SHP77 (cell line): Measurements from ENCODE around the gene KRT76.

ENCODE experiments used
- DNase-seq, 2 experiments: peaks; one replicate each; lab custom pipeline; 2025; lab: John Stamatoyannopoulos, UW

KRT76 gene

DNA sequence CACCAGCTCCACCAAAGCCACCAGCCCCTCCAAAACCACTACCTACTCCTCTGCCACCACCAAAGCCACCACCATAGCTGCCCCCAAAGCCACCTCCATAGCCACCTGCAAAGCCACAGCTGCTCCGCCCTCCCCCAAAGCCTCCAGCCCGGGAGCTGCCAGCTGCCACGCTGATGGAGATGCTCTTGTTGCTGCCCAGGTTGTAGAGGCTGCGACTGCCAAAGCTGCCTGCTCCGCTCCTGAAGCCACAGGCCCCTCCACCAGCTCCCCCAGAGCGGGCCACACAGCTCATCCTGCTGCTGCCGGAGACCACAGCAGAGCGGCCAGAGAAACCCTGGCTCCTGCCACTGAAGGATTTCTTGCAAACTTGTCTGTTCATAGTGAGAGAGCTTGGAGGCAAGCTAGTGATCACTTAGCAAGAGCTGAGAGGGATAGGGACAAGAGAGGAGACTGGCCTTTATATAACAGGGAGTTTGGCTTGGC lies at the start of gene KRT76:
KRT76 (minus strand) TSS at position 433 of the 483 bp plus-strand sequence; CDS start at position 379, 54 bp downstream.
- DNase-seq, result no peak

DNA sequence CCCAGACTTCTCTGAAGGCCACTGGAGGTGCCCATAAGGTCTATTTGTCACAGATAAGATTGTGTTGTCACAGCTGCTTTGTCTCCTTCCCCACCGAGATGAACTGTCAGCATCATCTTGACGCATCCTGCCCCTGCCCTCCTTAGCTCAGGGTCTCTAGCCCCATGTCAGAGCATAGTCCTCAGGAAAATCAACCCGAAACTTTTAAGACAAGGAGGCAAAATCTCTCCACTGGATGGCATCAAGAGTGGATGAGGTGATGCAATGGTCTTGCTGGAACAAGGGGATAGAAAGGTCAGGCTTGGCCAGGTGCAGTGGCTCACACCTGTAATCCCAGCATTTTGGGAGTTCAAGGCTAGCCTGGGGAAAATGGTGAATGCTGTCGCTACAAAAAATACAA lies 48.8 kb upstream of the KRT76 start:
- no peak for DNase-seq

DNA sequence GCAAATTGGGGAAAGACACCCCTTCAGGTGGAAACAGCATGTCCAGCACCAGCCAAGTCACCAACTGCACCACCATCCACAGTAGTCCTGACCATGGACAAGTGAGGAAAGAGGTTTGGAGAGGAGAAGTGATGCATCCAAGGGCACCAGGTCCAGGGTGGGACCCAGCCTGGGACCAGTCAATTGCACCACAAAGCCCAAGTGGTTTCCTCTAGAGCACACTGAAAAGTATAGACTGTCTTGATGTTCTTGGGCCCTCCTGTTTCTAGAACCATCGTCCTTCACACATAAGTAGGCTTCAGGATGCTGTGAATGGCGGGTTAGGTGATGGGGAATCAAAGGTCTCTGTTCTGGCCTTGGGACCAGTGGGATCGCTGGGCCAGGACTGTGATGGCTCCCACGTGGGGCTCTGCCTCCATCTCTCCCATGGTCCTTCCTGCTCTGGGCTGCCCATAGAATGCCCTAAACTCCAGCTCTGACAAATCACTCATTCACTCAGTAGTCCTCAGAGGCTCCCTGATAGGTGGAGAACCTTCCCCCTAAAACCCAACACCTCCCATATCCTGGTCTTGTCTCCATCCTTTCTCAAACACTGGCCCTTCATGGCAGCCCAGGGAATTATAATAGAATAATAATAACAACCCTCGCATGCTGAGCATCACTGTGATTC lies 47.7 kb upstream of the KRT76 start:
- DNase-seq, result no peak

DNA sequence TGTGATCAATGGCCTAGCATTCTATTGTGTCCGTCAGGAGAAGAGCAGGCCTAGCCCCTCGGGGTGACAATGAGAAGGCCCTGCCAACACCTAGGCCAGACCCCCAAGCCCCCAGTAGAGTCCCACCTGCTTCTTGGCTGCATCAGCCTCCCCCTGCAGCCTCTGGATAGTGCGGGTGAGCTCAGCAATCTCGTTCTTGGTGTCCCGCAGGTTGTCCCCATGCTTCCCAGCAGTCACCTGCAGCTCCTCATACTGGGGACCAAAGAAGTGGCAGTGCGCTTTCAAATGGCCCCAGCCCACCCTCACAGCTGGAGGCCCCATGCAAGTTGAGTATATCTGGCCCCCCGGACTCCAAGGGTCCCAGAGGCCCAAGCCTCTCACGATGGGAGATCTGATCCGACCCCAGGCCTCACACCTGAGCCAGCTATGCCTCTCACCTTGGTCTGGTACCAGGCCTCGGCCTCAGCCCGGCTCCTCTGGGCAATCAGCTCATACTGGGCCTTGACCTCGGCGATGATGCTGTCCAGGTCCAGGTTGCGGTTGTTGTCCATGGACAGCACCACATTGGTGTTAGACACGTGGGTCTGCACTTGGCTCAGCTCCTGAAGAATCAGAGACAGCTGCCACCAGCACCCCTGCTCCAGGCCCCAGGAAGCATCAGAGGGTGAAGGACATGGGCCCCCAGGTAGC lies 46.8 kb upstream of the KRT76 start:
- DNase-seq, result no peak

DNA sequence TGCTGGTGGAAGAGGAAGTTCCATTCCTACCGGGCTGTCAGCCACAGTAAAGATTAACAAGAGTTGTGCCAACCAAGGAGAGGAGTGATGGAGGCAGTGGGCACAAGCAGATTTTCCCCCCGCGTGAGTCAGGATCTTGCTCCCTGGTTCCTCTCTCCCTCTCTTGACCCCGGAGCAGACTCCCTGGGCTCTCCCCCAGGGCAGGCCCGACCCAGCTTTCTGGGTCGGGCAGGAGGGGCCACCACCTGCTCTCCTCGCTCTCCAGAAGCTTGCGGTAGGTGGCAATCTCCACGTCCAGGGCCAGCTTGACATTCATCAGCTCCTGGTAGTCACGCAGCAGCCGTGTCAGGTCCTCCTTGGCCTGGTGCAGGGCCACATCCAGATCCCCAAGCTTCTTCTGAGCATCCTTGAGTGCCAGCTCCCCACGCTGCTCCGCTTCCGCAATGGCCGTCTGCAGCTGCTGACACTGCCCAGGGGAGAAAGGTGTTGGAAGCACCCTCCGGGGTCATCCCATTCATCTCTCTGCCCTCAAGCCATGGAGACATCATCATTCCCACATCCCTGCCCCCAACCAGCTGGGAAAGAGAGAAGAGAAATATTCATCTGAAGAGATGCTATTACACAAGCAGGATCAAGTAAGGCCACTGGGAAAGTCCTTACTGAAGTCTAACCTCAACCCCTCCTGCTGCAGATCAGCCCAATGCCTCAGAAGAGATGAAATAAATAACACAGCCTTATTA lies 45.8 kb upstream of the KRT76 start:
- no peak for DNase-seq

DNA sequence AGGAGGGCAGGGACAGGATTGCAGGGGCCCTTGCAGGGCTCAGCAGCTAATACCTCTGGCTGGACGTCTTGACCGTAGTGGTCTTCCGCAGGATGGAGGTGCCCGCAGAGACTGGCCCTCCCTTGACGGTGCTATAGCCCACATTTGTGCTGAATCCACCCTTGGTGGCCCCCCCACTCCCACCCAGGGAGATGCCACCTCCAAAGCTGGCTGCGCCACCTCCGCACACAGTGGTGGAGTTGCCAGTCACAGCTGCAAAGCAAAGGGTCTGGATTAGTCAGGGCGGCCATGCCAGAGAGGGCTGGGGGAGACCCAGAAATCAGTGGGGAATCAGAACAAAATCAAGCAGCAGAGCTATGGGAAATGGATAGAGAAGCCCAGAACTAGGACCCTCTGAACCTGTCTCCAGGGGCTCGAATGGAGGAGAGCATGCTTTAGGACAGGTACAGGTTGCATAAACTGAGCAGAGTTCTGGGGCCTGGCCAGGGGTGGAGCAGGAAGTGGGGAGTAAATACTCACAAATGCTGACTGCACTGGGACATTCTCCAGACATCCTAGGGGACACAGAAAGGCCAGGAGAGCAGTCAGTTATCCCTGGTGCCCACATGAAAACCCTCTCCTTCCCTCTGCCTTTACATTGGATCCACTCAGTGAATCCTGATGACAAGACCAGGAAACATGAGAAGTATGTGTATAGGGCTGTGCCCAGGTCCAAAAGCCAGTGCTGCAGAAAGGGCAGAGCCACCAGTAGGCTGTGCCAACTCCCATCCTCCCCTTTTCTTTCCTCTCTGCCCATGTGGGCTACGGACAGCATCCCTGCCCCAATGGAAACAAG lies 44.9 kb upstream of the KRT76 start:
- no peak for DNase-seq

DNA sequence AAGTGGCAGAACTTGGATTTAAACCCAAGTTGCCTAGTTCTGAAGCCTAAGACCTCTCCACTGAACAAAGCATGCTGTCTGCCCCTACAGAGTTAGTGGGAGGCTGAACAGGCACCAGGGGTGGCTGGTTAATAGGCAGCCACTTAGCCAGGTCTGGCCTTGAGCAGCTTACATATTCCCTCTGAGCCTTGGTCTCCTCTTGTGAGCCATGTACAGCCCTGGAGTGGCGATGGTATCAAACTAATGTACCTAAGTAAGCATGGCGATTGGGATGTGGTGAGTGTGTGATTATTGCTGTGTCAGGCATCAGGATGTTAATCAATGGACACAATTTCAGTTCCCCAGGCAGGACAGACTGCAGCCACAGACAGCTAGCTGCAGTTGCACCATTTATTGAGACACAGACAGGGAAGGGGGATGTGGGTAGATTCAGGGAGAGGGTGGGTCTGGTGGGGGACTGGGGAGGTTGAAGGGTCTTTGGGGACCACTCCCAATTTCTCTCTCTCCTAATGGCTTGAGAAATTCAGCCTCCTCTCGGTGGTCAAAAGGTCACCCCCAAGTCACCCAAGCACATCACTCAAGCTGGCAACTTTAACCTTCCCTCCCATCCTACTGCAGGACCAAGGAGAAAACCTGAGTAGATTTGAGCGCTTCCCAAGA lies 44.1 kb upstream of the KRT76 start:
- DNase-seq, result no peak

DNA sequence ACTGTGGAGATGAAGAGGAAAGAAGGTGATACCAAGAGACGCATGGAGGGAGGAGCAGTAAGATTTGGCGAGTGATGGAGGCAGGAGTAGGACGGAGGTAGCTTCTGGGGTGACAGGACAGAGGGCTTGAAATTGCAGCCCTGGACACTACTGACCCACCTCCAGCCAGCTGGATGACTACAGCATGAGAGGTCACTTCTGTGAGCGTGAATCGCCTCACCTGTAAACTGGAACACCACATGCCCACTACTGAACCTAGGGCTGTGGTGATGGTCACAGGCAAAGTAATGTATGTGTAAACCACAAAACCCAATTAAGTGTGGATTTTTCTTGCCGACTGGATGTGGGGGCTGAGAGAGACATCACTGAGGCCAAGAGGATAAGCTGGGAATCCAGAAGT lies 43.4 kb upstream of the KRT76 start:
- DNase-seq, result no peak

DNA sequence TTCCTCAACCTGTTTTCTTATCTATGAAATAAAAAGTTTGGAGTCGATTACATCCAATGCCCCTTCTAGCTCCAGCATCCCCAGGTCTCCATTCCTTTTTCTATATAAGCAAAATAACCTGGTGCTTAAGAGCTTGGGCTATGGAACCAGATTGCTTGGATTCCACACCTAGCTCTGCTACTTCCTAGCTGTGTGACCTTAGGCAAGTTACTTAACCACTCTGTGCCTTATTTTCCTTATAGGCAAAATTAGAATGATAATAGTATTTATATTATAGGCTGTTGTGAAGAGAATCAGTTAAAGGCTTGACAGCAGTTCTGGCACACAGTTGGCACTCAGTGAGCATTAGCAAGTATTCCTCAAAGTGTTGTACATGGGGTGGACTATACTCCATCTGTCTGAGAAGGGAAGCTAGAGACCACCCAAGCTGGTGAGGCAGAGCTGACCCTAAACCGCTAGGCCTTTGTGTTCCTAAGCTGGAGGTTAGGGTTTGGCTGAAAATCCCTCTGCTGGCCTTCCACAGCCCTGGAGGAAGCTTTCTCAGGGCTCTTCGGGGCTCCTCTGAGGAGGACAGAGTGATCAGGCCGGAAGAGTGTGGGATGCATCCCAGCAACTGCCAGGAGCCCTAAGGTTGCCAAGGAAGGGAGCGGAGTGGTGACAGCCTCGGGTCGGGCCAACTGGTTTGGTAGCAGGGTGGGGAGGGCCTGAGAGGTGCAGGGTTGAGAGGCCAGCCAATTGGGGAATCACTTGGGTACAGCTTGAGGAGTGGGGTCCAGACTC lies 42.8 kb upstream of the KRT76 start:
- DNase-seq, result no peak

DNA sequence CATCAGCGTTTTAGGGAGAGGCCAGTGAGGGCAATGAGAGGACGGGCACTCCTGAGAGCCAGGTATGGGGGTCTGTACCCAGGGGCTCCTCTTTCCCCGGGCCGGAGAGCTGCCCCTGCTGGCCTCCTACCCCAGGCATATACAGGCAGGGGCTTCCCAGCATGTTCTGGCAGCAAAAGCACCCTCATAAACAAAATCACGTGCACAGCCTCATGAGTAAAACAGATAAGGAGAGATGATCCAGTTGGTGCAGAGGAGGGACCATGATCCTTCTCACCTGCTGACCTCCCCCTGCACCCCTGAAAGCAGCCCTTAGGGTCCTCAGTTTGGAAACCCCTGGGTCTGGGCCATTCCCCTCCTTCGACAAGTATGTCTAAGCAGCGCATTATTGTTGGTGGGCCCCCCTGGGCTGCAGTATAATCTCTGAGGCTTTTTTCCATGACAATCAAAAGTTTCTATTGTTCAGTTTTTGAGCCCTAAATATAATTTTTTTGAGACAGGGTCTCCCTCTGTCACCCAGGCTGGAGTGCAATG lies 41.8 kb upstream of the KRT76 start:
- DNase-seq, result no peak

DNA sequence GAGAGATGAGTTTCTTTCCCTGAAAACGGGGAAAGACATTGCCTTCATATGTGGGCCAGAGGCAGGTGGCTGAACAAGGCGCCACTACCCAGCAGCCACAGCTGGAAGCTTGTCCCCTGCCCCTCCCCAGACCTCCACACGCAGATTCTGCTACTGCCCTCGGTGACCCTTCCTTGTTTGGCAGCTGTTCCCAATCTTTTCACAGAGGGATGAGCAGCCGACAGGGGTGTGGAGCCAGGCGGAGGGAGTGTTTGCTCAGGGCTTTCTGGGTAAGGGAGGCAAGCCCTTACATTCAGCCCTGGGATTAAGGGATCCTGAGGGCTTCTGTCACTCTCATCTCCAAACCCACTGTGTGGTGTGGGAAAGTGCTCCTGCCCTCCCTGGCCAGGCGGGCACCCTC lies 41.2 kb upstream of the KRT76 start:
- peak; percentile 63 to 75 for DNase-seq

DNA sequence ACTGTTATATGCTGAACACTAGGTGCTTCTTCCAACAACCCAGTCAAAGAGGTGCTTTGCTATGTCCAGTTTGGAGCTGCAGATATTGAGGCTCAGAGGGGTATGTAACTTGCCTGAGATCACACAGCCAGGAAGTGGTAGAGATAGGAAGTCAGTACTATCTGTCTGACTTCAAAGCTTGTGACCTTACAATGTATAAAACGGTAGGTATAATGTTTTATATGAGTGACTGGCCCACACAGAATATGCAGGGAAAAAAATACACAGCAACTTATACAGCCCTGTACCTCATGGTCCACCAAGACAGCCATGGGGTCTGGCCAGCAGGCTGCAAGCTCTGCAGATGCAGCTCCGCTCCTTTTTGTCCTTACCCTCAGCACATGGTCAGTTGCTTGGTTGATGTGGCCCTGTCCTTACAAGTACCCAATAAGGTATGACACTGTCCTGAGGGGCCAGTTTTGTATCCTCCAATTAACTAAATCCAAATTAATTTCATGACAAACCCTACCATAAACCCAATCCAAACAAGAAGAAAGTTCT lies 40.6 kb upstream of the KRT76 start:
- DNase-seq, result no peak

DNA sequence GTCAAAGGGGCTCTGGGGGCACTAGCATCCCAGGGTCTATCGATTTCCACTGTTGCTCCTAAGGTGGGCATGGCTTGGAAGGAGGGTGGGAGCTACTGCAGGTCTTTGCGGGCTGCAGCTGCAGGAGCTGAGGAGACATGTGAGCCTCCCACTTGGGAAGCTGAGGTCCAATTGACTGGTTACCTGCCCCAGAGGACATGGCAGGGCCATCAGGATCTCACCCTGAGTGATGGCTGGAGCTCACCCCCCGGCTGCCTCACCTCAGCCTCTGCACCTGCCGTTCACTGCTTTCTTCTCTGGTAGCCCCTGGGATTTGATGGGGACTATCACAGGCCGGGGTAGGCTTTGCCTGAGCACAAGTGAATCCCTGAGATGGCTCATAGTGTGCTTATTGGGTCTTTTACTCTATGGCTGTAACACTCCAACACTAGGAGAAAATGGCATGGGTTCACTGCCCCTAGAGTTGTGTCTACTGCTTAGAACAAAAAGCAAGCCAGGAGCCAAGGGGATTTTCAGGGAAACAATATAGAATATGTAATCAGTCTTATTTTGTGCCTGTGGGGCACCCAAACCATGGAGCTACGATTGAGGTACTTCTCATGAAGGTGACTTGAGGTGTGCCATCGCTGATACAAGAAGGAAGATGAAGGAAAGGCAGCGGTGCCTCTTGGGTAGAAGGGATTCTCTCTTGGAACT lies 40.0 kb upstream of the KRT76 start:
- DNase-seq, result no peak

DNA sequence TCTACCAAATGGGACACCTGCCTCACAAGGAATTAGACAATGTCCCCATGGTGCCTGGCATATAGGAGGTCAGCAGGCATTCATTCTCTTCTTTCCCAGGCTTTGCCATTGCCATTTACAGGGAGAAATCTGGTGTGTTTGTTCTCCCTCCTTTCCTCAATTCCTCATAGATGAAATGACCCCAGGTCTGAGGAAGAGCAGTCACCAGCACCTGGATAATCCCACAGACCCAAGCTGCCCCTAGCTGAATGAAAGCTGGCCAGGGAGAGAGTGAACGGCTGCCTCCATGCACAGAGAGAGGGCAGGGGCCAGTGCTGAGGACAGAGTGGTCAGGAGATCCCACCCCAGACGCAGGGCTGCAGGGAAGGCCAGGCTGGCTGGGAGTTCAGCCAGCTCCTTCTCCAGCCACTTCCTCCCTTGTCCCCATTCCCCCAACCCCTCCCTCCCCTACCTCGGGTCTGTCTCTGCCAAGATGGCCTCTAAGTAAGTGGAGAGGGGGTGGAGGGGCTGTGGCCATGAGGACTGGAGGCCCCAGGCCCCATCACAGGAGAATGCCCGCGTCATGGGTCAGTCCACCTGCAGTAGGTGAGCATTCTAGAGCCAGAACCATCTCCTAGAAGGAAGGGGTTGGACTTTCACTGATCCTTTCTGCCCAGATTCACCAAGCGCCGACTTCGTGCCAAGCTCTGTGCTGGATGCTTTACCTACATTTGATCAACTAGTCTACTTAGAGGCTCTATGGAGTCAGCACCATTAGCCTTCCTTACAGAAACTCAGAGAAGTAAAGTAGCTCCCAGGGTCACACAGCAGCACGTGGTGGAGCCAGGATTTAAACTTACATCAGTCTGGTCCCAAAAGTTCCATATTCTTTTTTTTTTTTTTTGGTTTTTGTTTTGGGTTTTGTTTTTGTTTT lies 38.8 kb upstream of the KRT76 start:
- DNase-seq, result no peak

DNA sequence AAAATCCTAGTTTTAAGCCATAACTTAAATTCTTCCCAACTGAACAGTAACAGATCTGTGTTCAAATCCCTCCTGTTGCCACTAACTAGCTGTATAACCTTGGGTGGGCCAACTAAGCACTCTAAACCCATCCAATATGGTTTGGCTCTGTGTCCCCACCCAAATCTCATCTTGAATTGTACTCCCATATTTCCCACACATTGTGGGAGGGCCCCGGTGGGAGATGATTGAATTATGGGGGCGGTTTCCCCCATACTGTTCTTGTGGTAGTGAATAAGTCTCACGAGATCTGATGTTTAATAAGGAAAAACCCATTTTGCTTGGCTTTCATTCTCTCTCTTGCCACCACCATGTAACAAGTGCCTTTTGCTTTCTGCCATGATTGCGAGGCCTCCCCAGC lies 38.0 kb upstream of the KRT76 start:
- no peak for DNase-seq

DNA sequence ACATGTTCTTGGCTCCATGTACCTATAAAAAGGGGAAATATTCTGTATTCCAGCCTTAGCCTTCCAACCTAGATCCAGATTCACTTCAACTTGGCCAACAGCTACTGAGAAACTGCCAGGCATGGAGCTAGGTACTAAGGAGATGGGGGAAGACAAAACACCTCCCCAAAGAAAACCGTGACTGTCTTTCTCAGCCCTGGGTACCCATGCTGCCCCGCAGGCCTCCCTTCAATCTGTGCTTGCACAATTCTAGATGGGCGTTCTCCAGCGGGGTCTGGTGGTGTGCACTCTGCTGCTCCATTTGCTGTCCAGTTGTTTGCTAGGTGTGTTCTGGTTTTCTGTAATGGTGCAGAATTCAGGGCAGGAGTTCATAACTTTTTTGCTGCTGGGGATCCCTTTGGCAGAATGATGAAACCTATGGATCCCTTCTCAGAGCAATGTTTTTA lies 37.6 kb upstream of the KRT76 start:
- no peak for DNase-seq

DNA sequence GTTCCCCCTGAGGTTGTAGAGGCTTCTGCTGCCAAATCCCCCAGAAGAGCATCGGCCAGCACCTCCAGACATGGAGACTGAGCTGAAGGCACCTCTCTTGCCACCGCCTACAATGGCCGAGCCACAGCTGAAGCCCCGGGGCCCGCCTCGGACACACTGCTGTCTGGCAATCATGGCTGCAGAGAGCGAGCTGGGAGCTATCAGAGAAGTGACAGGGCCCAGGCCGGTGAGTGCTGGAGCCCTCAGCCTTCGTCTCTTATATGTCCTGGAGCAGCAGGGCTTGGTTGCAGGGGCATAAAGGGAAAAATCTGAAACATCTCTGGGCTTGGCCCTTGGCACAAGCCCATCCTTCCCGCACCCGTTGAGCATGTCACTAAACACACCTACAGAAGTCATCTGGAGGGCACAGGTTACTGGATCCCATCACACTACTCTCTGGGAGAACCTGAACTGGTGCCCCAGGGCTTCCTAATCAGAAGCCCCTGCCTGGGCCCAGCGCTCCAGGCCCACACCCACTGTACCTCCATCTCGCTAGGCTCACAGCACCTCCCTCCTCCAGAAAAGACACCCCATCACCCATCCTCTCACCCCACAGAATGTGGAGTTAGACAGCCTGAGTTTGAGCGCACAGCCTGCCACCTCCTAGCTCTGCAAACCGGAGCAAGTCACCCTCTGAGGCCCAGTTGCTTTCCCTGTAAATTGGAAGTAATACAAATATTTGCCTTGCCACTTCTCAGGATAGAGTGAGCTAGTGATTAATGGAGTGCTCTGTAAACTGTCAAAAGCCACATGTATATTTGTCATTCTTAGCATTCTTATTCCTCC lies 37.0 kb upstream of the KRT76 start, which contains the start of gene KRT4:
KRT4 (minus strand) TSS at position 232 of the 825 bp plus-strand sequence; CDS start at position 174, 58 bp downstream.
- peak in 1 of 2 experiments; percentile 15 for DNase-seq
